ENCODE data around the gene TMEM108.

- TF ChIP-seq CTCF (tag by site-specific recombination; IDR thresholded peaks at IDR 0.05) (no peak), ZFP41 (tag by site-specific recombination; IDR thresholded peaks at IDR 0.05; ENCODE audit: borderline replicate concordance) (no peak), MEIS1 (CRISPR knock-in tag; IDR thresholded peaks at IDR 0.05; ENCODE audit: borderline replicate concordance) (no peak)
Measured at GRCh38 chr3:133066026-133066425, 27.8 kb downstream of the TMEM108 start.

Data from HEK293 (cell line).